Left renal cortex interstitium (tissue), 4 donors: Measurements from ENCODE around the gene TSPYL6. TPM values are rescaled to one million over a fixed set of nuclear protein-coding genes. Genes with fewer than 3 reads are reported as not detected.

Experiments used
- DNase-seq, 4 donors: peaks; one replicate each; pipeline ENCODE4 v3.0.0-alpha.2; 2013; ENCODE audit warnings: low read depth in 4 of 4, low spot score in 2 of 4, missing footprints in 1 of 4
- polyA plus RNA-seq, 4 donors: library from polyadenylated mRNA; unstranded; fragments of 120-200 nt; gene quantifications; one replicate each; pipeline ENCODE4 v1.2.1, GENCODE V29; 2013; ENCODE audit not compliant: insufficient read length in 4 of 4

TSPYL6 gene
- polyA plus RNA-seq, 4 donors: 0.04 to 0.13 (median 0.13) TPM; not detected in 1

- DNase-seq: no peak
Observed at GRCh38 chr2:54206596-54206995, 49.4 kb downstream of the TSPYL6 start.

DNA sequence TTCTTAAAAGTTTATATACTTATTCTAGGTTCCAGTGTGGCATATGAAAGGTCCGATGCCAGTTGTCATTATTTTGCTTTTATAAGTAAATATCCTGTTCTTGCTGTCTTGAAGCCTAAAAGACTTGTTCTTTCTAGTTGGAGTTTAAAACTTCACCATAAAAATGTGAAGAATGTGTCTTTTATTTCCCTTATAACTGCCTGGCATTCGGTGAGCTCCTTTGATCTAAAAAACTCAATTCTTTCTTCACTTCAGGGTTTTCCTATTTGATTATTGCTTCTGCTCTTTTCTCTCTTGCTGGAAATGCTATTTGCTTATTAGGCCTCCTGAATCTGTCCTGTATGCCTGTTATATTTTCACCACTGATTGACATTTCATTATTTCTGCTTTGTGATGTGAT lies 51.6 kb downstream of the TSPYL6 start:
- no peak for DNase-seq

Other genes starting within 250 kb of the TSPYL6 start
- 10 to 100 TPM; 18.2 to 22.6 (median 20.5) TPM for gene ACYP2, start 140.6 kb downstream of the TSPYL6 start, polyA plus RNA-seq
- 100 to 1,000 TPM; 215 to 262 (median 233) TPM for gene SPTBN1, start 200.1 kb upstream of the TSPYL6 start, polyA plus RNA-seq